Central memory CD8-positive, alpha-beta T cell (primary cell): ENCODE results near the gene PIEZO2.
"Not testable (repeated sequence)": the region's sequence is repeated elsewhere in the genome, so short reads cannot be mapped to it uniquely, and the experiment has no call there.

Source experiments
- ATAC-seq: fragments of 150-1000 bp; cut with Tn5 transposase; replicated peaks from 2 replicates; pipeline ENCODE4 v1.10.0; 2022; ENCODE audit warnings: mild to moderate bottlenecking, moderate FRiP score, moderate number of reproducible peaks; ENCODE audit not compliant: poor library complexity, severe bottlenecking; ENCODE audit errors: extremely low read depth
- DNase-seq, 2 donors: peaks; one replicate each; pipeline ENCODE4 v3.0.0; 2021; ENCODE audit warnings: low spot score in 2 of 2
- H3K27ac Mint-ChIP-seq: one replicate; pipeline ENCODE4 v1.8.0; 2022; ENCODE audit warnings: low read depth, mild to moderate bottlenecking, moderate library complexity, mixed read lengths
- H3K27me3 Mint-ChIP-seq: one replicate; pipeline ENCODE4 v1.8.0; 2022; ENCODE audit warnings: mixed read lengths
- H3K36me3 Mint-ChIP-seq: one replicate; pipeline ENCODE4 v1.8.0; 2022; ENCODE audit warnings: mild to moderate bottlenecking, moderate library complexity, mixed read lengths; ENCODE audit not compliant: insufficient read depth
- H3K4me1 Mint-ChIP-seq: one replicate; pipeline ENCODE4 v1.8.0; 2022; ENCODE audit warnings: mixed read lengths
- H3K4me3 Mint-ChIP-seq: one replicate; pipeline ENCODE4 v1.8.0; 2022; ENCODE audit warnings: mild to moderate bottlenecking, moderate library complexity, mixed read lengths
- H3K9me3 Mint-ChIP-seq: one replicate; pipeline ENCODE4 v1.8.0; 2022; ENCODE audit warnings: mixed read lengths

PIEZO2 gene

GRCh38 chr18:10858477-10858876 lies 290.9 kb downstream of the PIEZO2 start:
- Mint-ChIP-seq H3K36me3 (no peaks in the 10 kb centered on the region), H3K4me1 (no peaks in the 10 kb centered on the region)
- no peak for ATAC-seq

GRCh38 chr18:10856132-10856531 lies 293.2 kb downstream of the PIEZO2 start:
- Mint-ChIP-seq H3K36me3 (no peaks in the 10 kb centered on the region), H3K4me3 (no peak overlapping the region), H3K4me1 (no peaks in the 10 kb centered on the region), H3K27ac (no peak overlapping the region), H3K27me3 (peaks cover 54% of the 10 kb centered on the region), H3K9me3 (no peaks in the 10 kb centered on the region)
- DNase-seq (no peak), ATAC-seq (no peak)

More at GRCh38 chr18:10858477-10858876, 290.9 kb downstream of the PIEZO2 start:
- Mint-ChIP-seq H3K9me3 (no peaks in the 10 kb centered on the region), H3K27ac (no peak overlapping the region), H3K4me3 (no peak overlapping the region), H3K27me3 (peaks cover 42% of the 10 kb centered on the region)
- no peak for DNase-seq

GRCh38 chr18:10852385-10853303 lies 296.7 kb downstream of the PIEZO2 start:
- ATAC-seq (no peak), DNase-seq (no peak)
- Mint-ChIP-seq H3K4me3 (no peak overlapping the region), H3K27me3 (peaks cover 40% of the 10 kb centered on the region), H3K4me1 (no peaks in the 10 kb centered on the region), H3K9me3 (no peaks in the 10 kb centered on the region), H3K36me3 (no peaks in the 10 kb centered on the region), H3K27ac (no peak overlapping the region)

GRCh38 chr18:10851824-10852319 lies 297.5 kb downstream of the PIEZO2 start:
- Mint-ChIP-seq H3K4me1 (no peaks in the 10 kb centered on the region), H3K27me3 (peaks cover 37% of the 10 kb centered on the region), H3K36me3 (no peaks in the 10 kb centered on the region), H3K9me3 (no peaks in the 10 kb centered on the region), H3K4me3 (no peak overlapping the region), H3K27ac (no peak overlapping the region)
- DNase-seq (no peak), ATAC-seq (no peak)

- H3K4me3 Mint-ChIP-seq, result no peak overlapping the region
- H3K4me1 Mint-ChIP-seq, result no peaks in the 10 kb centered on the region
- H3K9me3 Mint-ChIP-seq, result no peaks in the 10 kb centered on the region
- DNase-seq (no peak), ATAC-seq (no peak)
- H3K36me3 Mint-ChIP-seq, result no peaks in the 10 kb centered on the region
- H3K27ac Mint-ChIP-seq, result no peak overlapping the region
- H3K27me3 Mint-ChIP-seq, result peaks cover 45% of the 10 kb centered on the region
Measured at GRCh38 chr18:10850840-10851239, 298.5 kb downstream of the PIEZO2 start.

GRCh38 chr18:10850216-10850615 lies 299.2 kb downstream of the PIEZO2 start:
- no peaks in the 10 kb centered on the region for H3K9me3 Mint-ChIP-seq
- no peak for ATAC-seq
- H3K4me3 Mint-ChIP-seq, result no peak overlapping the region
- peaks cover 45% of the 10 kb centered on the region for H3K27me3 Mint-ChIP-seq
- H3K4me1 Mint-ChIP-seq, result no peaks in the 10 kb centered on the region
- no peak overlapping the region for H3K27ac Mint-ChIP-seq
- DNase-seq, result no peak
- H3K36me3 Mint-ChIP-seq, result no peaks in the 10 kb centered on the region

GRCh38 chr18:10847907-10848306 lies 301.5 kb downstream of the PIEZO2 start:
- DNase-seq, result no peak
- Mint-ChIP-seq H3K4me3 (no peak overlapping the region), H3K4me1 (no peaks in the 10 kb centered on the region), H3K9me3 (no peaks in the 10 kb centered on the region), H3K27ac (no peak overlapping the region), H3K27me3 (peaks cover 23% of the 10 kb centered on the region), H3K36me3 (no peaks in the 10 kb centered on the region)
- ATAC-seq, result no peak

GRCh38 chr18:10847408-10847790 lies 302.0 kb downstream of the PIEZO2 start:
- Mint-ChIP-seq H3K4me1 (no peaks in the 10 kb centered on the region), H3K36me3 (no peaks in the 10 kb centered on the region), H3K27me3 (peaks cover 18% of the 10 kb centered on the region), H3K27ac (no peak overlapping the region), H3K4me3 (no peak overlapping the region), H3K9me3 (no peaks in the 10 kb centered on the region)
- DNase-seq (no peak), ATAC-seq (no peak)

GRCh38 chr18:10846657-10847407 lies 302.5 kb downstream of the PIEZO2 start:
- no peaks in the 10 kb centered on the region for H3K36me3 Mint-ChIP-seq
- no peak for ATAC-seq
- no peak overlapping the region for H3K4me3 Mint-ChIP-seq
- no peaks in the 10 kb centered on the region for H3K9me3 Mint-ChIP-seq
- peaks cover 16% of the 10 kb centered on the region for H3K27me3 Mint-ChIP-seq
- no peak overlapping the region for H3K27ac Mint-ChIP-seq
- no peak for DNase-seq
- H3K4me1 Mint-ChIP-seq, result no peaks in the 10 kb centered on the region

- not testable (repeated sequence) for ATAC-seq, H3K36me3 Mint-ChIP-seq, DNase-seq, H3K27ac Mint-ChIP-seq, H3K9me3 Mint-ChIP-seq, H3K4me3 Mint-ChIP-seq, H3K4me1 Mint-ChIP-seq
- peaks cover 16% of the 10 kb centered on the region for H3K27me3 Mint-ChIP-seq
Measured at GRCh38 chr18:10846035-10846434, 303.3 kb downstream of the PIEZO2 start.

- DNase-seq (no peak), ATAC-seq (no peak)
- H3K9me3 Mint-ChIP-seq, result no peaks in the 10 kb centered on the region
- no peak overlapping the region for H3K4me3 Mint-ChIP-seq
- H3K27me3 Mint-ChIP-seq, result peaks cover 16% of the 10 kb centered on the region
- H3K36me3 Mint-ChIP-seq, result no peaks in the 10 kb centered on the region
- no peak overlapping the region for H3K27ac Mint-ChIP-seq
- no peaks in the 10 kb centered on the region for H3K4me1 Mint-ChIP-seq
Measured at GRCh38 chr18:10843565-10843964, 305.8 kb downstream of the PIEZO2 start.

- DNase-seq, result no peak
- H3K27me3 Mint-ChIP-seq, result peaks cover 16% of the 10 kb centered on the region
- no peak overlapping the region for H3K4me3 Mint-ChIP-seq
- no peak for ATAC-seq
- no peaks in the 10 kb centered on the region for H3K9me3 Mint-ChIP-seq
- H3K36me3 Mint-ChIP-seq, result no peaks in the 10 kb centered on the region
- H3K4me1 Mint-ChIP-seq, result no peaks in the 10 kb centered on the region
- H3K27ac Mint-ChIP-seq, result no peak overlapping the region
Measured at GRCh38 chr18:10842861-10843260, 306.5 kb downstream of the PIEZO2 start.

GRCh38 chr18:10842371-10842770 lies 307.0 kb downstream of the PIEZO2 start:
- DNase-seq, result no peak
- Mint-ChIP-seq H3K36me3 (no peaks in the 10 kb centered on the region), H3K4me1 (no peaks in the 10 kb centered on the region), H3K27ac (no peak overlapping the region), H3K4me3 (no peak overlapping the region), H3K9me3 (no peaks in the 10 kb centered on the region), H3K27me3 (peaks cover 16% of the 10 kb centered on the region)
- no peak for ATAC-seq
